Endometrial microvascular endothelial cells (primary cell): ENCODE data around the gene SHROOM4. TPM values are rescaled to one million over a fixed set of nuclear protein-coding genes. Genes with fewer than 3 reads are reported as not detected.

Experiments
- in situ Hi-C: cut with HindIII; loops from 2 replicates; pipeline ENCODE4 v1.10.0; 2017; ENCODE audit warnings: low sequenced_read_pairs, low pct_unique_long_range_greater_than_20kb; ENCODE audit errors: inconsistent ontology term
- total RNA-seq: library from RNA; depleted of rRNA; stranded (reverse); fragments of >200 nt; gene quantifications from one replicate; pipeline ENCODE4 v1.2.3, GENCODE V29; 2015; ENCODE audit errors: inconsistent ontology term

SHROOM4 gene, protein sequence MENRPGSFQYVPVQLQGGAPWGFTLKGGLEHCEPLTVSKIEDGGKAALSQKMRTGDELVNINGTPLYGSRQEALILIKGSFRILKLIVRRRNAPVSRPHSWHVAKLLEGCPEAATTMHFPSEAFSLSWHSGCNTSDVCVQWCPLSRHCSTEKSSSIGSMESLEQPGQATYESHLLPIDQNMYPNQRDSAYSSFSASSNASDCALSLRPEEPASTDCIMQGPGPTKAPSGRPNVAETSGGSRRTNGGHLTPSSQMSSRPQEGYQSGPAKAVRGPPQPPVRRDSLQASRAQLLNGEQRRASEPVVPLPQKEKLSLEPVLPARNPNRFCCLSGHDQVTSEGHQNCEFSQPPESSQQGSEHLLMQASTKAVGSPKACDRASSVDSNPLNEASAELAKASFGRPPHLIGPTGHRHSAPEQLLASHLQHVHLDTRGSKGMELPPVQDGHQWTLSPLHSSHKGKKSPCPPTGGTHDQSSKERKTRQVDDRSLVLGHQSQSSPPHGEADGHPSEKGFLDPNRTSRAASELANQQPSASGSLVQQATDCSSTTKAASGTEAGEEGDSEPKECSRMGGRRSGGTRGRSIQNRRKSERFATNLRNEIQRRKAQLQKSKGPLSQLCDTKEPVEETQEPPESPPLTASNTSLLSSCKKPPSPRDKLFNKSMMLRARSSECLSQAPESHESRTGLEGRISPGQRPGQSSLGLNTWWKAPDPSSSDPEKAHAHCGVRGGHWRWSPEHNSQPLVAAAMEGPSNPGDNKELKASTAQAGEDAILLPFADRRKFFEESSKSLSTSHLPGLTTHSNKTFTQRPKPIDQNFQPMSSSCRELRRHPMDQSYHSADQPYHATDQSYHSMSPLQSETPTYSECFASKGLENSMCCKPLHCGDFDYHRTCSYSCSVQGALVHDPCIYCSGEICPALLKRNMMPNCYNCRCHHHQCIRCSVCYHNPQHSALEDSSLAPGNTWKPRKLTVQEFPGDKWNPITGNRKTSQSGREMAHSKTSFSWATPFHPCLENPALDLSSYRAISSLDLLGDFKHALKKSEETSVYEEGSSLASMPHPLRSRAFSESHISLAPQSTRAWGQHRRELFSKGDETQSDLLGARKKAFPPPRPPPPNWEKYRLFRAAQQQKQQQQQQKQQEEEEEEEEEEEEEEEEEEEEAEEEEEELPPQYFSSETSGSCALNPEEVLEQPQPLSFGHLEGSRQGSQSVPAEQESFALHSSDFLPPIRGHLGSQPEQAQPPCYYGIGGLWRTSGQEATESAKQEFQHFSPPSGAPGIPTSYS (N-terminal part only)
- total RNA-seq, result 24.0 TPM

DNA sequence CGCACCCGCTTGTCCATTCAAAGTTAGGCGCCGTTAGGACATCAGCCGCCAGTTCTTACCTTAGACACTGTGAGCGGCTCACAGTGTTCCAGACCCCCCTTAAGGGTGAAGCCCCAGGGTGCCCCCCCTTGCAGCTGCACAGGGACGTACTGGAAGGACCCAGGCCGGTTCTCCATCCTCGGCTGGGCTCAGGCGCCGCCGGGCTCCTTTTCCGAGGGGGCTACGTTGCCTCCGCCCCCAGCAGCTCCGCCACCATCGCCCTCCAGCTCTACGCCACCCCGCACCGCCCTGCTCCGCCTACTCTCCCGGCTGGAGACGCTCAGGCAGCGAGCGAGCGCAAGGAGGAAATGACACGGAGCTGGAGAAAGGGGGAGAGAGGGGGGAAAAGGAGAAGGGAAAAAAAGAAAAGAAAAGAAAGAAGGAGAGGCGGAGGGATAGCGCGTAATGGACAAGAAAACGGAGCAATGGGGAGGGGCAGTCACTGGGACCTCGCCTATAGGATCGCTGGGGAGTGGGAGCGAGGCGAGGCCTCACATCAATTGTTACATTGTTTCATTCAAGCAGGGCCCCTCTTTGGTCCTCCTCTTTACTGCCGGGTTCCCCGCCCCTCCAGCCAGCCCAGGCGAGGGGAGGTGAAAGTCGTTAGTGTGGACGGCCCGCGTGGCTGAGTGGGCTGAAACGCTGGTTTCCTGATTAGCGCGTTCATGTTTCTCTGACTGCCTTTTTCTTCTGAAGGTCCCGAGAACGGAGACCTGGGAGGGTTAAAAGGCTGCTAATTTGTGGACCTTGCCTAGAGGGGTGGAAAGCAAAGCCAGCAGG is at the start of gene SHROOM4:
TSS of gene SHROOM4 (minus strand) at position 352 of the 819 bp plus-strand sequence. CDS start at position 176, 176 bp downstream.
- in situ Hi-C loops, result no loop called here

DNA sequence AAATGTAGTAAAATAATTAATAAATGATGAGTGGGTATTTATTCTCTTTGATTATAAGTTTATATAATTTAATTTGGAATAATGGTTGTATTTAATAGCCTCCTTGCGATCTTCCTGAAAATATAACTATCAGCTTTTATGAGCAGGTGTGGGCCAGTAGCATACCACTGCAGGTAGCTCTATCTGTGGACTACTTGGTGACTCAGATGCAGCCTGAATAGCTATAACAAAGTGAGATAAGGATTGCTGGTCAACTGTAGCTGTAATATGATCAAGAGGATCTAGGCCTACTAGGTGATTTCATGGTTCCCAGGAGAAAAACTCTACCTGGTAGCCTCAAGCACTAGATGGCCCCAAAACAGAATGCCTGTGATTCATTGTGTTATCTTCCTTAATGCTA is 49.5 kb upstream of the SHROOM4 start:
- in situ Hi-C loops, result no loop called here

DNA sequence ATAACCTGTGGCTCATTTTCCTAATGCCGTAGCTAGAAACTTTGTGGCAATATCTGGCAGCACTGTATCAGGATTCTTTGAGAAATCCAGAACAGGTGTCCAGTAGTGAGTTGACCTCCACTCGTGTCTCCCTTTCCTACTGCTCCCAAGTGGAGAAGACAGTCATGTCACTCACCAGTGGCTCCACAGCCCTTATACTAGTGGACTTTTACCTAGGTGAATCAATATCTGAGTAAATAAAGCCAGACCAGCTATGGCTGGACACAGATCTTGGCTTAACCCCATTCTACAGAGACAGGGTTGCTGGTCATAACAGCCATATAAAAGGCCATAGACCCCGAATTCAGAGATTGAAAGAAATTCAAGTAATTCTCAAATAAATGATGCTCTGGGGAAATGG is 46.5 kb upstream of the SHROOM4 start:
- in situ Hi-C loops, result no loop called here

DNA sequence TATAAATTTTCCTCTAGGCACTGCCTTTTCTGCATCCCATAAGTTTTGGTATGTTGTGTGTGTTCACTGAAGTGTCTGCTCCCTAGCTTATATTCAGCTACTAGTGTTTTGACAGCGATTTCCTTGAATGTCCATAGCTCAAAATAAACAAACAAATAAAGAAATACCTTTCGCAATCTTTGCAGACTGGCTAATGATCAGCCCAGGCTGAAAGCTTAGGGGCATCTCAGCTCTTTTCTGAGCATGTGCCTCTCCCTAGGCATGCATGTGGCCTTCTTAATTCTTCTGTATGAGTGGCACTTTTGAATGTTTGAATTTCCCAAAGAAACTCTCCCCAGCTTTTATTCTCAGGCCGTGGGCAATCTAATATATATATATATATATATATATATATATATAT is 44.6 kb upstream of the SHROOM4 start:
- in situ Hi-C loops, result no loop called here

DNA sequence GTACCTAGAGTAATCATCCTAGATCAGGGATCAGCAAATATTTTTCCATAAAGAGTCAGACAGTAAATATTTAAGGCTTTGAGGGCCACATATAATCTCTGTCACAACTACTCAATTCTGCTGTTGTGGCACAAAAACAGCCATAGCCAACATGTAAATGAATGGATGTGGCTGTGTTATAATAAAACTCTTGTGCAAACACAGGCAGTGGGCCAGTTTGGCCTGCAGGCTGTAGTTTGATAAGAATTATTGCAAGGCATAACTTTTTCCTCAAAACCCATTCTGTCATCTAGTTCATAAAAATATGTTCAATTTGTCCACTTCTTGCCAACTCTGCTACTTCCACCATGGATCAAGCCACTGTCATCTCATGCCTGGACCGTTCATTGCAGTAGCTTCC is 39.4 kb upstream of the SHROOM4 start:
- in situ Hi-C loops, result no loop called here

DNA sequence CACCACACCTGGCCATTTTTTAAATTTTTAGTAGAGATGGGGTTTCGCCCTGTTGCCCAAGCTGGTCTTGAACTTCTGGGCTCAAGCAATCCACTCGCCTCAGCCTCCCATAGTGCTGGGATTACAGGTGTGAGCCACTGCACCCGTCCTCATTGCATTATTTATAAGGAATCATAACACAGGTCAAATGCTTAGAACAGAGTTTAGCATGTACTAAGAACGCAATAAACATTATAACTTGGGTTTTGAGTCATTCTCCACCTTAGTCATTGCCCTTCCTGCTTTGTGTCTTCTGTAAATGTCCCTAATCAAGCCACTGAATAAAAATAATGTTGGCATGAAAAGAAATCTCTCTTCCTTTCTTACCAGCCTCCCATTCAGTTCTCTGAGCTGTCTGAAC is 38.5 kb upstream of the SHROOM4 start:
- in situ Hi-C loops, result no loop called here

DNA sequence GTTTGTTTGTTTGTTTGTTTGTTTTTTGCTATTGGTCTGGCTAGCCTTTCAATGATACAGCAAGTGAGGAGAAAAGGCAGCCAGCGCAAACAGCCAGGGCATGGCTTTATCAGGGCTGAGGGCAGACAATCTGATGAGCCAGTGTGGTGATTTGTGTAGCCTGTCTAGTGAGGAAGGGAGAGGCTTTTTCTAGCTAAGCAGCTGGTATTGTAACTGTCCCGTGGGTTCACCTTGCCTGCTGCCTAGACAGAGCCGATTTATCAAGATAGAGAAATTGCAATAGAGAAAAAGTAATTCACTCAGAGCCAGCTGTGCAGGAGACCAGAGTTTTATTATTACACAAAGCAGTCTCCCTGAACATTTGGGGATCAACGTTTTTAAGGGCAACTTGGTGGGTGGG is 28.2 kb upstream of the SHROOM4 start:
- in situ Hi-C loops, result no loop called here

DNA sequence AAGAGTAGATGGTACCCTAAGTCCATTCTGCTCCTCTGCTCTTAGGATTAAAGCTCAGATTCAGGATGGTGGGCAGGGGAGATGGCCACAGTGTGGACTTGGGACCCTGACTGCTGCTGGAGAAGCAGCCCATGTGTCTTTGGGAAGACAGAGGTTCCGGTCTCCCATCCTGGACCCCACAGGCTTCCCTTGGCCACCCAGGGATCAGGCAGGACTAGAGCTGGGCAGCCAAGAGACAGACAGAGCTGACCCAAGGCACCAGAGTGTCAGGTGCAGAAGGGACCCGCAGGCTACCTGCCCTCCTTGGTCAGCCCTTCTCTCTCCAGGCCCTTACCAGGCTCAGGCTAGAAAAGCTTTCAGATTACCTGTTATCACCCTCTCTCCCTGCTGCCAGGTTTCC is 25.7 kb upstream of the SHROOM4 start:
- in situ Hi-C loops, result no loop called here

DNA sequence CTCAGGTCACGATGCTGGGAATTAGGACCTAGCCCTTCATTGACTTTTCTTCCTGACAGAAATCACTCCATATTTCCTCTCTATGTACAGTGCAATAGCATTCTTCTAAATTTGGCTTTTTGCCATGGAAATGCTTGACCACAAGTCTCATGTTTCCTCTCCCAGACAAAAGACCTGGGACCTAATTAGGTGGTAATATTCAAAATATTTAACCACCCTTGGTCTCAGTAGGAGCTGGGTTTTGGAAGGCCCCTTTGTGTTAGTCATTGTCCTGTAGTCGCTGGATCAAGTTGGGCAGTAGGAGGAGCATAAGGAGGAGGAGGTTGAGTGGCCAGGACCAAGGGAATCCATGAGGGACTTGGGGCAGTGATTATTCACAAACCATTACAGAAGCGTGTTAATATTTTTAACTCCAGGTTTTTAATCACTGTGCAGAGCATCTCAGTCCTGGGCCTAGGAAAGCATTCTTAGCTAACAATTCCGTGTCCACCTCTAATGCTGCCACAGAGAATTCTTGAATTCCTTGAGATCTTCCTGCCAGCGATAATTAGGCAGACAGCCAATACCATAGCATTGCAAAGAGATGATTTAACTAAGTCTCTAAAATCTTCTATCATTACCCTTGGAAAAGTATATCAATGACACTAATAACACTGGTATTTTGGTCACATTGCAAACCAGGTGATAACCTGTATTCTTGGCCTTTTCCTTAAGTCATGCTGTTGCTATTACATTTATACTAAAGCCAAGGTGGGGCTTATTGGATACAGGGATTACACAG is 25.0 kb upstream of the SHROOM4 start:
- in situ Hi-C loops, result no loop called here

DNA sequence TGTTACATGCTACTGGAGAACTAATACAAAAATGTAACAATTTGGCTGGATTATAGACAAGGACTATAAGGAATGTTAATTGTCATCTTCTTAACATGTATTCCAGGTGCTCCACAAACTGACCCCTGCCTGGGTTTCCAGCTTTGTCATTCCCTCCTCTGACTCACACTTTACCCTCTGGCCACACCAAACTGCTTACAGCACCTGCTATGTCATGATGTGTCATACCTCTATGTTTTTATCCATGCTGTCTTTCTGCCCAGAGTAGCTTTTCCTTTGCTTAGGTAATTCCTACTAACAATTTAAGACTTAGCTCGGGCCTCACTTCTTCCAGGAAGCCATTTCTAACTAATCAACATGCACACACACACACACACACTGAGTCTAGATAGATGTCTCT is 14.0 kb upstream of the SHROOM4 start:
- in situ Hi-C loops, result no loop called here

DNA sequence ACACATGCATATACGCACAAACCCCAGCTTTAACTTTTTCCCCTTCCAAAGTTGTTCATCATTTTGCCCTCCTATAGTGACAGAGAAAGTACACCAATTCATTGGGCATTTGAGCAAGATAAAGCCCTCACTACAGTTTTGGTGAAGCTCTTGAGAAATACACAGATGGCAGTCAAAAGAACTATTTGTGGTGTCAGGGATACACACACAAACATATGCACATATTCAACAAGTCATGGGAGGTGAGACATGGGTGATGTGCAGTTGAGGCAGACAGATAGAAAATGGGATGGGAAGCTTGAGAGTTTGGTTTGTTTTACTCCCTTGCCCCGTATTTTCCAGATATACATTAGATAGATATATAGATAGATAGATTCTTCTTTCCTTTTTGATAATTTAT is 11.8 kb upstream of the SHROOM4 start:
- in situ Hi-C loops, result no loop called here

DNA sequence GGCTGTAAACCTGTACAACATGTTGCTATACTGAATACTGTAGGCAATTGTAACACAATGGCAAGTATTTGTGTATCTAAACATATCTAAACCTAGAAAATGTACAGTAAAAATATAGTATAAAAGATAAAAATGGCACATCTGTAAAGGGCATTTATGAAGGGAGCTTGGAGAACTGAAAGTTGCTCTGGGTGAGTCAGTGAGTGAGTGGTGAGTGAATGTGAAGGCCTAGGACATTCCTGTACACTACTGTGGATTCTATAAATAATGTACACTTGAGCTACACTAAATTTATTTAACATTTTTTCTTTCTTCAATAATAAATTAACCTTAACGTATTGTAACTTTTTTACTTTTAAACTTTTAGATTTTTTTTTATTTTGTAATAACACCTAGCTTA is 5.0 kb upstream of the SHROOM4 start:
- in situ Hi-C loops, result no loop called here

DNA sequence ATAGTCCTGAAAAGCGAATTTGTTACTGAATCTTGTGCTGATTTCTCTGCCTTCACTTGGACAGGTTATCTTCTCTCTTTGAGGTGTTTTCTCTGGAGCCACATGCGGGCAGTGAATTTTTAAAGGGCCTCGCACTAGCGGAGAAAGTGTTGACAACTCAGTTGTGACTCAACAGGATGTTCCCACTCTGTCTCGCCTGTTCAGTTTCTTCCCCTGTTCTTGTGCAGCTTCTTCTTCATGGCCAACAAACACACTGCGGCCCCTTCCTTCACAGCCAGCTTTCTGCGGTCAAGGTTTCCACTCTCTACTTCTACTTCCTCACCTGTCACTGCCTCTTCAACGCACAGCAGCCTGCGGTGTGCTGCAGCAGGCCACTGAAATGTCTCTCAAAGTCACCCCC is 1.1 kb upstream of the SHROOM4 start:
- in situ Hi-C loops, result no loop called here

DNA sequence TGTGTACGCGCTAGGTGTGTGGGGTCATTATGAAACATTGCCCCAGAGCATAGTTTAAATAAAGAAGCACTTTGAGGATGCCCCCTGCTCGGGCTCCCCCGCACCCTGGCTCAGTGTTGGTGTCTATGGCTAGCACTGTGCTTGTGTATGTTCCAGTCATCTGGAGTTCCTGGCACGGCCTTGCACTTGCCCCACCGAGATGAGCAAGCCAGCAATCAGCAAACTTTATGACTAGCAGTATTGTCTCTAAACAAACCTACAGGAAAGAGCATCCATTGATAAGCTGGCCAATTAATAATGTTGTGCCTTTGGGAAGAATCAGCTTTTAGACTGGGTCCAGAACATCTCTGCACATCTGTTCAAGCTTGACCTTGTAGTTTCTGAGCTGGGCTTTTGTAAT is 707 bp upstream of the SHROOM4 start:
- in situ Hi-C loops, result no loop called here

DNA sequence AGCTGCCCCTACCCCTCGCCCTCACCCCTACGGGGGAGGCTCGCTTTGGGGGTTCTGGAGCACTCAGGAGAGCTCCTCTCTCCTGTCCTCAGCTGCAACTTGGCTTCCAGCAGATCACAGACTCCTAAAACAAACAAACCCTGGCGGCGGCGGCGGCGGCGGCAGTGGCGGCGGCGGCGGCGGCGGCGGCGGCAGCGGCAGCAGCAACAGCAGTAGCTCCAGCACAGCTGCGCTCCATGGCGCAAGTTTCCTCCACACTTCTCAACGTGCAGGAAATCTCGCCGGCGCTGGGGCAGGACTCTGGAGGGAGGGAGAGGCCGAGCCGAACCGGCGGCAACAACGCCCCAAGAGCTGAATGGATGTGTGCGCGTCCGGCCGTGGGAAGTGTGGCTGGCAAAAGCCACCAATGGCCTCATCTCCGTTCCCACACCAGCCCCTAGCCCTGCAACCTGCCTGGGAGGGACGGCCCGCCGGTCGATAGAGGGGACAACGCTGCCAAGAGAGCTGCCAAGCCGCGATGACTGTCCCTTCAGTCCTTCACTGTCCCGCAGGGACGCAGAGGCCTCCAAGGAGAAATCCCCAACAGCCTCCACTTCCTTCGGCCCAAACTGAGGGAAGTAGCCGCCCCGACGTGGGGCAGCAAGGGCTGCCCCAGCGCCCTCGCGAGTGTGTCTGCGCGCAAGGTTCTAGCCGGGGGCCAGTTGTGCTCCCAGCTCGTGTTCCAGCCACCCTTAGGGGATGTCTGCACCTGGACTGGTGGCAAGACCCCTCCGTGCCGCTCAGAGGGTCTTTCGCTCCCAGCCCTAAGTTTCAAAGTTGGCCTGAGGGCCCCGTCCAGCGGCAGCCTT is 775 bp downstream of the SHROOM4 start:
- in situ Hi-C loops, result no loop called here

DNA sequence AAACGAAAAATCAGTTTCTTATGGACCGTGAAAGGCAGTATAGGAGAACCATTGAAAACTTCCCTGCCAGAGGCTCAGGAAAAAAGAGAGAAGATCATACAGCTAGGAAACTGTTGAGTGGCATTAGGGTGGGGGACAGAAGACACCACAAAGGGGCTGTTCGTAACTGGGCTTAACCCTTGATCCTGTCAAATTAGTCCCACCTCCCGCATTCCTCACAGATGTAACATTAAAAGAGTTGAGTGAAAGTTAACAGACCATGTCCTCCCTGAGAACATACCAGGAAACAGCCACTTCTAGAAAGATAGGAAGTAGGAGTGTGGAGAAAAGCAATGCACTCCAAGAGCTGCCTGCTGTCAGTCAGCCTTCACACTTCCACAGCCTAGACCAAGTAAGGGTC is 8.7 kb downstream of the SHROOM4 start:
- in situ Hi-C loops, result no loop called here

DNA sequence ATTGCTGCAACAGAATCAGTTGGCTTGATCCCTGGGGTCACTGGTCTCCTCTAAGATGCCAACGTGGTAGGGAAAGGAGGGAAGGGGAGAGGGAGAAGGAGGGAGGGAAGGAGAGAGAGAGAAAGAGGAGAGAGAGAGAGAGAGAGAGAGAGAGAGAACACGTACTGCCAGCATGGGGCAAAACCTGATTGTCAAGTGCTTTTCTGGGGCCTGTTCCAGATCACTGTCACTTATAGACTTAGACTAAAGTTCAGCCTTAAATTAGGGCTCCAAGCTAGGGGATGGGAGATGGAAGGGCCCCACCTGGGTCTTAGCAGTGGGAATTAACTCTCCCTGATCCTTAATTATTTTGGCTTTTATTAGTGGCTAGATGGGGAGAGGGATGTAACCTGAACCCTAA is 12.9 kb downstream of the SHROOM4 start:
- in situ Hi-C loops, result no loop called here
